Left kidney (tissue), 2 donors: Measurements from ENCODE around the gene RPL22L1. TPM values are rescaled to one million over a fixed set of nuclear protein-coding genes. Genes with fewer than 3 reads are reported as not detected.
"Not testable (repeated sequence)": the region's sequence is repeated elsewhere in the genome, so short reads cannot be mapped to it uniquely, and the experiment has no call there.

ENCODE experiments used
- DNase-seq: peaks from one replicate; pipeline ENCODE4 v3.0.0-alpha.2; 2013
- polyA plus RNA-seq: library from polyadenylated mRNA; unstranded; fragments of 120-200 nt; gene quantifications from one replicate; pipeline ENCODE4 v1.2.1, GENCODE V29; 2013; ENCODE audit not compliant: insufficient read length

RPL22L1 gene
- polyA plus RNA-seq, 1 donor: 64.6 TPM

DNA sequence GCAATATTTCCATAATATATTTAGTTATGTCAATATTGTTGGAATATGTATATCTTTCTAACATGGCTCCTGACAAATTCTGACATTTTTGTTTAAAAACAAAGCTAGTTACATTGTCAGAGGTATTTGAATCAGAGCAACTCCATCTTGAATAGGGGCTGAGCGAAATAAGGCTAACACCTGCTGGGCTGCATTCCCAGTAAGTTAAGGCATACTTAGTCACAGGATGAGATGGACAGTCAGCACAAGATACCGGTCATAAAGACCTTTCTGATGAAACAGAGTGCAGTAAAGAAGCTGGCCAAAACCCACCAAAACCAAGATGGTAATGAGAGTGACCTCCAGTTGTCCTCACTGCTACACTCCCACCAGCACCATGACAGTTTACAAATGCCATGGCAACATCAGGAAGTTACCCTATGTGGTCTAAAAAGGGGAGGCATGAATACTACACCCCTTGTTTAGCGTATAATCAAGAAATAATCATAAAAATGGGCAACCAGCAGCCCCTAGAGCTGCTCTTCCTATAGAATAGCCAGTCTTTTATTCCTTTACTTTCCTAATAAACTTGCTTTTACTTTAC lies 30.4 kb downstream of the RPL22L1 start:
- no peak for DNase-seq

- DNase-seq: no peak
Measured at GRCh38 chr3:170836491-170836890, 33.5 kb downstream of the RPL22L1 start.

DNA sequence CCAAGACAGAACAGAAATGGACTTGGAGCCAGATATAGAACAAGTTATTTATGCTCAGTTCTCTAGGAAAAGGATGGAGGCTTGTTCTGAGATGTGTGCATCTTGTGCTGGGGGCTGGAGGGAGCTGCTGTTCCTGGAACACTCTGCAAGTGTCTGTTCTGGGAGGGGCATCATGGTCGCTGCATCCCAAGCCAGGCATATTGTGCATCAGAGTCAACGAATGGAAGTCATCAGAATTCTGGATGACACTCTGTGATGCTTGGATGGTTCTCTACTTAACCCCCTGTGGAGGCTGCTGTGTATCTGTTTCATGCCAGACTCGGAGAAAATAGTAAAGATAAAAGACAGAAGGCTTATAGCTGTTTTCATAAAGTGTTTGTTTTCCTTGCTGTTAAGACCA lies 34.7 kb downstream of the RPL22L1 start:
- peak; percentile 70 for DNase-seq

- DNase-seq: no peak
Measured at GRCh38 chr3:170830580-170830979, 39.4 kb downstream of the RPL22L1 start.

DNA sequence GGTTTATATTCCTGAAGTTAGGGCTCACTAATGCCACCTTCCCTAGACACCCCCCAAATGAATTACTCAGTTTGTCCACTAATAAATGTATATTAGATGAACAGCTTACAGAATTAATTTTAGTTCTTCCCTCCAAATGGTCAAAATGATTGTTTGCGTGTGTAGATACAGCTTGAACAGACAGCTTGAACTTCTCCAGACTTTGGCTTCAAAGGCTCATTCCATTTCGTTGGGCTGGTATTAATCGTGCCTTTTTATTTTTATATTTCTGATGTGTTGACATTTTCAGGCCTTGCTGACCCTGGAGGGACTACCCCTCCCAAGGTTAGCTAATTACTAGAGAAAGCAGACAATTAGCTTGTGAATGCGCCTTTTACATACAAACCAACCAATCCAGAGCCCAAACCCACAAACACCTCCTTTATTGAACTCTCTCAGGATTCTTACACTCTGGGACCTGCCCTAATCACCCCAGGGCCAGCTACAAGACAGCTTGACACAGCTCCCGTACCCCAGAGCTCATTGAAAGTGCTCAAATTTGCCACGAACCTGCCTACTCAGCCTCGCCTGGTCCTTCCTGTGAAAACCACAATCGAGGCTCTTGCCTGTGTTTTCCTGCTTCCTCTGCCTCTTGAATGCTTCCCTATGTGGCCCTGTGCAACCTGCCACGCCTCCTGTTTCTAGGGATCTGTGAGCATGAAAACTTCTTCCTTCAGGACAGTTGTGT lies 40.3 kb downstream of the RPL22L1 start:
- no peak for DNase-seq

GRCh38 chr3:170826047-170826446 lies 43.9 kb downstream of the RPL22L1 start:
- DNase-seq: no peak

GRCh38 chr3:170823562-170823961 lies 46.4 kb downstream of the RPL22L1 start:
- not testable (repeated sequence) for DNase-seq

GRCh38 chr3:170818325-170818724 lies 51.7 kb downstream of the RPL22L1 start:
- not testable (repeated sequence) for DNase-seq

- DNase-seq: not testable (repeated sequence)
Measured at GRCh38 chr3:170817471-170817870, 52.5 kb downstream of the RPL22L1 start.

DNA sequence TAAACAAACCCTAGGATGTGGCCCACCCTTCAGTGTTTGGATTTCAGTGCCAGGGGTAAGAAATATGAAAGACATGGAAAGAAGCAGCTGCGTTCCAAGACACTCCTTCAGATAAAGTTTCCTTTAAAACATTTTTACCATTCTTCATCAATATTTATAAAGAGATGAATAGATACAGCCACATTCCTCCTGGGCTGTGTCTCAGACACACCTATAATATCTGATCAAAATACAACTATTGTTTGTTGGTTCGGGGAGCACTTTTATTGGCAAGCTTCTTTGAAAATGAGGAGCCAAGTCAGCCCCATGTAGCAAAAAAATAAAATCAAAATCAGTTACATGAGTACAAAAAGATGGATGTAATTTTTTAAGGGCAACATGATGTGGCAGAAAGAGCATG lies 53.2 kb downstream of the RPL22L1 start:
- no peak for DNase-seq

DNA sequence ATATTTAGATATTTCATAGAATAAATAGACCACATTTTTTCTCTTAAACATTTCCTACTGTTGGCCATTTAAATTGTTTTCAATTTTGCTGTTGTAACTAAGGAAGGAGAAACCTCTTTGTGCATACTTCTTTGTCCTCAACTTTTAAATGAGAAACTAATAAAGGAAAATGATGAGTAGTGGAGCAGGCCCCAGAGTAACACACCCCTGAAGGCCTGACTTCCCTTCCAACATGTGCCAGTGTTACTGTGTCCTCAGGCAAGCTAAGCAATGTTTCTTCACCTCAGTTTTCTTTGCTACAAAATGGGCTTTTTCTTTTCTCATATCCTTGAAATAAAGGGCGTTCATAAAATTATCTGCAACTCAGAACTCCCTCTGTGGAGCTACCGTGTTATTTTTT lies 53.7 kb downstream of the RPL22L1 start:
- DNase-seq: no peak

DNA sequence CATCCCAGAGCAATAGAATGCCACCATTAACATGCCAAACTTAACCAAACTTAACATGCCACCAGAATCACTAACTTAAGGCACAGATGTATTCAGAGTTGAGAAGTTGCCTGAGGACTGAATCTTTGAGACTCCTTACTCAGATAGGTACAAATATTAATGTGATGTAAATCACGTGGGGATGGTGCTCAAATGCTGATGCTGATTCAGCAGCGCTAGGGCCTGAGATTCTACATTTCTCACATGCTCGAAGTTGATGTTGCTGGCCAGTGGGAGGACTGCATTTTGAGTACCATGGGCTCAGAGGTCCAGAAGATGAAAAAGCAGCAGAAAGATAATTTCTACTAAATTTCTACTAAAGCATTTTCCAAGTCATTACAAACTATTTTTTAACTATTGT lies 54.1 kb downstream of the RPL22L1 start:
- no peak for DNase-seq

DNA sequence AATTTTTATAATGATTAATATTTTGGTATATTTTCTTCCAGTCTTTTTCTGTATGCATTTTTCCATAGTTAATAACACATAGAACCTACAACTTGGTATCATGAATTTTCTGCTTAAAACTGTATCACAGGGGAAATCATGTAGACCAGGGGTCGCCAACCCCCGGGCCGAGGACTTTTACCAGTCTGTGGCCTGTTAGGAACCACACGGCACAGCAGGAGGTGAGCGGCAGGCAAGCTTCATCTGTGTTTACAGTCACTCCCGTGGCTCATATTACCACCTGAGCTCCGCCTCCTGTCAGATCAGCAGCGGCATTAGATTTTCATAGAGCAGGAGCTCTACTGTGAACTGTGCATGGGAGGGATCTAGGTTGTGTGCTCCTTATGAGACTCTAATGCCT lies 54.7 kb downstream of the RPL22L1 start:
- DNase-seq: no peak

Other genes starting within 250 kb of the RPL22L1 start
- 7.6 TPM for gene EIF5A2, start 38.4 kb upstream of the RPL22L1 start, polyA plus RNA-seq
- gene SLC2A2, start 156.5 kb upstream of the RPL22L1 start, polyA plus RNA-seq: 19.5 TPM